ENCODE results near the gene GRID2.

GRCh38 chr4:92450694-92451093 lies 146.9 kb downstream of the GRID2 start:
- TF ChIP-seq ZNF384 (IDR thresholded peaks at IDR 0.05; ENCODE audit: borderline replicate concordance, low read depth, low read length) (no peak), CTCF (IDR thresholded peaks at IDR 0.05 in 2 of 3, conservative IDR thresholded peaks at IDR 0.05 in 1 of 3; ENCODE audit: control insufficient read depth in 2 of 3, extremely low read depth in 1 of 3, insufficient read depth in 1 of 3, low read depth in 3 of 3, low read length in 3 of 3) (no peak), POLR2AphosphoS5 (IDR thresholded peaks at IDR 0.05; ENCODE audit: low read length) (no peak)

Data from GM12878 (cell line).